IMR-90 (cell line): Measurements from ENCODE around the gene CBY1. TPM values are rescaled to one million over a fixed set of nuclear protein-coding genes. Genes with fewer than 3 reads are reported as not detected.

ENCODE experiments used
- ATAC-seq: fragments of 200-7000 bp; cut with Tn5 transposase; 2 replicates; pipeline ENCODE4 v1.9.1; 2020; ENCODE audit warnings: low read depth, mild to moderate bottlenecking, moderate library complexity
- BruUV-seq: library from RNA; stranded (reverse); fragments of 400-500 nt; replicated peaks from 2 replicates; lab custom pipeline; 2021; lab: Mats Ljungman, UMichigan
- CTCF ChIA-PET: fragments of 300-600 bp; formaldehyde crosslinking; extraction: SDS; loops from one replicate; lab custom pipeline; 2021; ENCODE audit warnings: antibody characterized with exemption; lab: Yijun Ruan, JAX
- POLR2A ChIA-PET: fragments of 300-600 bp; sonication (Branson Sonifier 250); formaldehyde crosslinking; loops from one replicate; lab custom pipeline; 2022; ENCODE audit warnings: antibody characterized with exemption; ENCODE audit not compliant: unreplicated experiment; lab: Charles Lee
- DNase-seq: peaks from one replicate; pipeline ENCODE4 v3.0.0; 2013
- H2AFZ ChIP-seq: replicated peaks from 2 replicates; pipeline ENCODE3; 2013; ENCODE audit warnings: low read length, mild to moderate bottlenecking; ENCODE audit not compliant: poor library complexity
- H2AK5ac ChIP-seq: 2 replicates; pipeline ENCODE4 v1.6.1; 2013; ENCODE audit warnings: low read depth, low read length, inconsistent platforms
- H2AK9ac ChIP-seq: replicated peaks from 2 replicates; pipeline ENCODE3; 2013; ENCODE audit warnings: mild to moderate bottlenecking, low read depth, low read length, moderate library complexity; ENCODE audit not compliant: poor library complexity
- H2BK120ac ChIP-seq: 2 replicates; pipeline ENCODE4 v1.6.1; 2013; ENCODE audit warnings: low read depth, low read length, inconsistent platforms
- H2BK15ac ChIP-seq: 3 replicates; pipeline ENCODE4 v1.6.1; 2013; ENCODE audit warnings: low read depth, low read length, inconsistent platforms
- H2BK20ac ChIP-seq: 2 replicates; pipeline ENCODE4 v1.6.1; 2013; ENCODE audit warnings: low read depth, mild to moderate bottlenecking, inconsistent platforms, low read length, moderate library complexity
- H2BK5ac ChIP-seq: 2 replicates; pipeline ENCODE4 v1.6.1; 2013; ENCODE audit warnings: mild to moderate bottlenecking, low read depth, low read length, inconsistent platforms; ENCODE audit not compliant: poor library complexity, severe bottlenecking
- H3K14ac ChIP-seq: replicated peaks from 2 replicates; pipeline ENCODE4 v1.6.1; 2013; ENCODE audit warnings: low read depth, low read length, inconsistent platforms
- H3K18ac ChIP-seq: 2 replicates; pipeline ENCODE4 v1.6.1; 2013; ENCODE audit warnings: low read depth, low read length, control low read depth
- H3K23ac ChIP-seq: 2 replicates; pipeline ENCODE4 v1.6.1; 2013; ENCODE audit warnings: low read depth, low read length, inconsistent platforms
- H3K27ac ChIP-seq: 2 replicates; pipeline ENCODE4 v1.5.1; 2013; ENCODE audit warnings: mild to moderate bottlenecking, control low read depth, low read length; ENCODE audit not compliant: insufficient read depth
- H3K27me3 ChIP-seq: 2 replicates; pipeline ENCODE4 v1.6.1; 2013; ENCODE audit warnings: low read length; ENCODE audit not compliant: control insufficient read depth, insufficient read depth
- H3K36me3 ChIP-seq: 2 replicates; pipeline ENCODE4 v1.6.1; 2013; ENCODE audit warnings: low read length, mixed read lengths; ENCODE audit not compliant: control insufficient read depth, insufficient read depth
- H3K4ac ChIP-seq: 2 replicates; pipeline ENCODE4 v1.6.1; 2013; ENCODE audit warnings: low read depth, low read length, inconsistent platforms
- H3K4me1 ChIP-seq: 2 replicates; pipeline ENCODE4 v1.6.1; 2013; ENCODE audit warnings: low read length, mixed read lengths; ENCODE audit not compliant: control insufficient read depth, insufficient read depth
- H3K4me2 ChIP-seq: 2 replicates; pipeline ENCODE4 v1.6.1; 2013; ENCODE audit warnings: low read depth, mild to moderate bottlenecking, control low read depth, low read length, moderate library complexity
- H3K4me3 ChIP-seq: 2 replicates; pipeline ENCODE4 v1.5.1; 2013; ENCODE audit warnings: low read depth, mild to moderate bottlenecking, control low read depth, low read length, moderate library complexity; ENCODE audit not compliant: insufficient read depth
- H3K56ac ChIP-seq: 2 replicates; pipeline ENCODE4 v1.6.1; 2013; ENCODE audit warnings: low read length, inconsistent platforms; ENCODE audit not compliant: insufficient read depth; ENCODE audit errors: extremely low read depth
- H3K79me1 ChIP-seq, 2 experiments: 2 replicates each; pipeline ENCODE4 v1.6.1; 2013; ENCODE audit warnings: low read length in 2 of 2, inconsistent platforms in 1 of 2, low read depth in 1 of 2
- H3K9ac ChIP-seq: 2 replicates; pipeline ENCODE4 v1.6.1; 2013; ENCODE audit warnings: low read depth, low read length, control low read depth
- H3K9me1 ChIP-seq: 2 replicates; pipeline ENCODE4 v1.6.1; 2013; ENCODE audit warnings: low read length, inconsistent platforms; ENCODE audit not compliant: insufficient read depth
- H3K9me3 ChIP-seq: 2 replicates; pipeline ENCODE4 v1.6.1; 2013; ENCODE audit warnings: low read length; ENCODE audit not compliant: control insufficient read depth, insufficient read depth
- H4K20me1 ChIP-seq: 2 replicates; pipeline ENCODE4 v1.6.1; 2013; ENCODE audit warnings: low read length, inconsistent platforms; ENCODE audit not compliant: insufficient read depth
- H4K5ac ChIP-seq: 2 replicates; pipeline ENCODE4 v1.6.1; 2013; ENCODE audit warnings: mild to moderate bottlenecking, low read depth, low read length, control low read depth
- H4K8ac ChIP-seq, 2 experiments: 2 replicates each; pipeline ENCODE4 v1.6.1; 2013; ENCODE audit warnings: low read depth in 2 of 2, low read length in 2 of 2, control low read depth in 1 of 2, inconsistent platforms in 1 of 2
- H4K91ac ChIP-seq: 2 replicates; pipeline ENCODE4 v1.6.1; 2013; ENCODE audit warnings: low read depth, low read length, inconsistent platforms; ENCODE audit not compliant: insufficient read depth
- CEBPB ChIP-seq: IDR thresholded peaks from 2 replicates; pipeline ENCODE4 v1.6.1; 2012; ENCODE audit warnings: low read depth, low read length, improper control_type of control experiment
- CHD1 ChIP-seq: IDR thresholded peaks from 2 replicates; pipeline ENCODE4 v1.6.1; 2012; ENCODE audit warnings: low read depth, low read length, improper control_type of control experiment
- FOS ChIP-seq: fragments of 150-350 bp; IDR thresholded peaks from 2 replicates; pipeline ENCODE4 v1.6.1; 2016; ENCODE audit warnings: low read depth, low read length
- MAZ ChIP-seq: IDR thresholded peaks from 2 replicates; pipeline ENCODE4 v1.6.1; 2012; ENCODE audit warnings: low read depth, mild to moderate bottlenecking, low read length, improper control_type of control experiment, moderate library complexity, borderline replicate concordance
- MXI1 ChIP-seq: IDR thresholded peaks from 2 replicates; pipeline ENCODE4 v1.6.1; 2012; ENCODE audit warnings: low read depth, mild to moderate bottlenecking, low read length, moderate library complexity, borderline replicate concordance
- RCOR1 ChIP-seq: IDR thresholded peaks from 2 replicates; pipeline ENCODE4 v1.6.1; 2012; ENCODE audit warnings: mild to moderate bottlenecking, low read length, improper control_type of control experiment; ENCODE audit not compliant: insufficient replicate concordance
- WGBS, 2 experiments: methylation state at CpG; one replicate each; pipeline versions ENCODE4 v1.1.5 to v1.1.7; 2013; ENCODE audit warnings: missing lambda C conversion rate in 2 of 2; ENCODE audit not compliant: insufficient read length in 1 of 2; ENCODE audit errors: extremely low coverage in 2 of 2; 5-methylcytosine and 5-hydroxymethylcytosine counted together
- dilution Hi-C: fragments of 300-500 bp; cut with HindIII; formaldehyde crosslinking; loops from one replicate; pipeline ENCODE4 v1.14.3; 2018; ENCODE audit warnings: low sequenced_read_pairs; ENCODE audit not compliant: unreplicated experiment
- in situ Hi-C: fragments of 300-500 bp; cut with MboI; formaldehyde crosslinking; loops from 3 replicates; pipeline ENCODE4 v1.14.3; 2019; ENCODE audit warnings: low sequenced_read_pairs, inconsistent platforms, mixed read lengths
- intact Hi-C: fragments of 100-400 bp; cut with micrococcal nuclease; formaldehyde crosslinking; loops from 2 replicates; pipeline ENCODE4 v1.10.0; 2022
- polyA plus RNA-seq, 3 experiments: library from polyadenylated mRNA; depleted of rRNA; stranded (reverse); fragments of >200 nt; gene quantifications; 2 replicates each; pipeline ENCODE4 v1.2.3, GENCODE V29; 2012; ENCODE audit warnings: low replicate concordance in 1 of 3
- total RNA-seq: library from RNA; depleted of rRNA; stranded (reverse); fragments of >200 nt; gene quantifications from 2 replicates; pipeline ENCODE4 v1.2.3, GENCODE V29; 2012

Gene CBY1
- total and polyA plus RNA-seq, 2 of the 4 experiments (the other 2 are of a cell fraction): 13.8 to 30.0 TPM

DNA sequence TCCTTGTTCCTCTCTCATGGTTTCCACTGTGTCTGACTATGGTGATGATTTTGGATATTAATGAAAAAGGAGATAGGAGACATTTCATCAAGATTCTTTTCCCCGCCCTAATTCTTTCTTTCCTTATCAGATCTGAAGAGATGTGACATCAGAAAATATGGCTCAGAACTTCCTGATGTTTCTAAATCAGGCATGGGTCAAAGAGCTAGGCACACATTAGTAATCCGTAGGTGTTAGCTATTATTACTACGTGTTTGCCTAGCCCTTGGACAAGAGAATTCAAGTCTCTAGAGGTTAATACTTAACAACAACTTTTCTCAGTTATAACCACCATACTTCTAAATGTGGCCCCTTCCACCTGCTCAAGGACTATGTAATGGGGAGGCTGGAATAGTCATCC lies 38.5 kb downstream of the CBY1 start:
- Histone ChIP-seq H3K9me3 (no peaks in the 10 kb centered on the region), H3K9me1 (peaks cover 15% of the 10 kb centered on the region), H2AK5ac (no peak overlapping the region), H3K4me3 (no peak overlapping the region), H3K14ac (no peak overlapping the region), H3K79me1 (peaks cover 32 to 80% of the 10 kb centered on the region in 2 experiments), H3K36me3 (peaks cover 17% of the 10 kb centered on the region), H2AK9ac (no peak overlapping the region), H4K5ac (no peak overlapping the region), H4K91ac (no peak overlapping the region), H3K4ac (no peak overlapping the region), H3K23ac (no peak overlapping the region), H3K4me1 (peaks cover 8% of the 10 kb centered on the region), H4K20me1 (peaks cover 21% of the 10 kb centered on the region), H2BK120ac (no peak overlapping the region), H2BK5ac (no peak overlapping the region), H3K18ac (no peak overlapping the region), H3K9ac (no peak overlapping the region), H3K4me2 (no peak overlapping the region), H2AFZ (no peak overlapping the region), H2BK20ac (no peak overlapping the region), H3K27me3 (no peaks in the 10 kb centered on the region), H3K56ac (no peak overlapping the region), H4K8ac (no peak overlapping the region), H3K27ac (no peak overlapping the region), H2BK15ac (no peak overlapping the region)
- intact Hi-C loops: no loop called here
- dilution Hi-C loops: no loop called here
- ATAC-seq (no peak), DNase-seq (no peak)
- WGBS, 2 experiments: no CpG with 5 or more reads among the region's 3 CpGs
- POLR2A ChIA-PET: no interaction called here
- CTCF ChIA-PET: no interaction called here
- TF ChIP-seq FOS (no peak), RCOR1 (no peak), MXI1 (no peak), MAZ (no peak), CEBPB (no peak), CHD1 (no peak)
- in situ Hi-C loops: no loop called here
- no TSS peak for BruUV-seq
